CD4-positive, alpha-beta T cell treated with Interleukin-17A for 1 hour (primary cell): ENCODE measurements around the gene SCO2.
A peak's percentile ranks its signal among the peaks of the same experiment; 100 is the strongest.

Experiments
- DNase-seq: peaks from one replicate; pipeline ENCODE4 v3.0.0-alpha.2; 2020

SCO2 gene

GRCh38 chr22:50525104-50525857, at the start of gene SCO2:
TSS of gene SCO2 (minus strand) at chr22:50525598. CDS start at chr22:50524411, 1,187 bp downstream.
- peak; percentile 97 for DNase-seq

GRCh38 chr22:50574383-50574755, 49.0 kb upstream of the SCO2 start:
- DNase-seq = no peak

- DNase-seq = no peak
Observed at GRCh38 chr22:50573491-50574382, 48.3 kb upstream of the SCO2 start.

- no peak for DNase-seq
Observed at GRCh38 chr22:50572965-50573364, 47.6 kb upstream of the SCO2 start.

DNA sequence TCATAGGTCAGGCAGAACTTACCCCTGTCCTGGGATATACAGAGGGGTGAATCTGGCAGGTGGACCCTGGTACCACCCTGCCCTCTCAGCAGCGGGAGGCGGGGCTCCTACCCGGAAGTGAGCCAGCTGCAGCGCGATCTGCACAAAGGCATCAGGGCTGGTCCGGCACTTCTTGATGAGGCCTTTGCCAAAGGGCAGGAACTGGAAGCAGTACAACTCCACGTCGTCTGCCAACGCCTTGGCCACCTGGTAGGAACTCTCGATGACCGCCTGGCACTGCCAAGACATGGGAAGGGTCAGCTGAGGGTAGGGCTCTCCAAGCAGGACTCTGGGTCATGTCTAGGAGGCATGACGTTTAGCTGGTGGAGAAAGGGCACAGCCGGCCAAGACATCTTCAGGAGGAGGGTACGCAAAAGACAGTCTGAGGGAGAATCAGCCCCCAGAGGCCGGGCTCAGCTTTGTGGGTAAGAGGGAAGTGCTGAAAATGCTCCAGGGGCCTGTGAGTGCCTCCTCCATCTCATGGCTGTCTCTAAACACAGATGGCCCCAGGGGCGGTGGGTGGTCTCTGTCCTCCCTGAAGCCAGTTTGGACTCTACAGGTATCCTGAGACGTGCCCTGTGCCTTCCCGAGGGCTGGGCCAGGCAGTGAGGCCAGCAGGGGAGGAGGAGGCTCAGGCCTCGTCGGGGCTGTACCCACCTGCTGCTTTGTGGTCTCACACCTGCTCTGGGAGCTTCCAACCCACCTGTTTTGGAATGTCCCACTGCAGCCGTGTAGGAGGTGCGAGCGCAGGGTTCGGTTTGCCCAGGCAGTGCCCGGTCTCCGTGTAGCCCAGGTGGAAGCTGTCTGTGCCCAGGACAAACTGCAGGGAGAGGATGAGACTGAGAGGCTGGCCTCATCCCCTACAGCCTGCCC, 46.1 kb upstream of the SCO2 start:
- no peak for DNase-seq

DNA sequence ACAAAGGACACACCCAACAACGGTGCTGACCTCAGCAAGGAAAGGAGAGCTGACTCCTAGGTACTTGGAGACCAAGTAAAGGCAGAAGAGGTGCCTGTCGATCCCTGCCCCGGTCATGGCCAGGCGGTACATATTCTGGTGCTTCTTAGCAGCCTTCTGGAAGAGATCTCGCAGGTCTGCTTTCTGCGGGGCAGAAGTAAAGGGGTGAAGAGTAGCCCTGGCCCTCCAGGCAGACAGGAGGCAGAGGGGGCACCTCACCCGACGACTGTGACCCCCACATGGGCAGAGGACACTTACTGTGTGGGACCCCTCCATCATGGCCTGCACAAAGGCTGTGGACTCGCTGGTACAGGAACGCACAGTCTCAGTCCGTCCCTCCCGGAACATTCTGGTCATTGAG, 45.5 kb upstream of the SCO2 start:
- DNase-seq = no peak

DNA sequence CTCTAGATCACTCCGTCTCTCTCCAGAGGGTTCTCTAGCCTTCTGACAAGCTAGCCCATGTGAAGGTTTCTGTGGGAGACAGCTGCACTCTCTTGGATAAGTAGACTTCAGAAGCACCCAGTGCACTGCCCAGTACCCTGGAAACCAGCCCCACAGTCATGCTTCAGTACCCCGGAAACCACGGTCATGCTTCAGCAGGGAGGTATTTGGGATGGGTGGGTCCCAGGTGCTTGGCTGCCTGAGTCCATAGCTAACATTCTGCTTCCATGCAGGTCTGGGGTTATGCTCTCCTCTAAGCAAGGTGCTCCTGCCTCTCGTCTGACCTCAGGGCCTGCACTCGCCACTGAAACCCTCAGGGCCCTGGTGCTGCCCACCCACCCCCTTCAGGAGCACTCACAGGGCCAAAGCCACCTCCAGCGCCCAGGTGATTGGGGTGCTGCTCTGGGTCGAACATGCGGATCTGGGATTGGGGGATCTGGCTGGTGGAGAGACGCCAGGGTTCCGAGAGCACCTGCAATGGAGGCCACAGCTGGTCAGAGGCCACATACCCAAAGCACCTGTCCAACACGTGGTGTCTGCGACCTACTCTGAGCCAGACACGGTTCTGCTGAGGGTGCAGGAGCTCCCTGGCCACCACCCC, 44.6 kb upstream of the SCO2 start:
- no peak for DNase-seq

DNA sequence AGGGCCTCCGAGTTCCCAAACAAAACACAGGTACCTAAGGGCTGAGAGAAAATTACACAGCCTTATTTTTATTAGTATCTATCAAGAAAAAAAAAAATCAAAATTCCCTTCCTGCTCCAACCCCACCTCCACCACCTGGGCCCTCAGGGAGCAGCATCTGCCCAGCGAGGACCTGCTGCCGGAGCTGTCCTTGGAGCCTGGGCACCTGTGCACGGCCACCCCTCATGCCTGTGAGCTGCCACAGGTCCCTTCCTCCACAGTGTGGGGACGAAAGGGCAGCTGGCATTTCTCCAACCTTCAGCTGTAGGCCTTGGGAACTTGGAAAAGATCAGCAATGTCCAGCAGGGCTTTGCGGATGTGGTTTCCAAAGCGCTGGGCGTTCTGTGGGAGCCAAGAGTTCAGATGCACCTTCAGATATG, 43.7 kb upstream of the SCO2 start:
- no peak for DNase-seq

GRCh38 chr22:50568626-50569025, 43.2 kb upstream of the SCO2 start:
- DNase-seq = no peak

GRCh38 chr22:50567721-50568252, 42.4 kb upstream of the SCO2 start:
- no peak for DNase-seq

- DNase-seq = no peak
Observed at GRCh38 chr22:50564289-50564688, 38.9 kb upstream of the SCO2 start.

DNA sequence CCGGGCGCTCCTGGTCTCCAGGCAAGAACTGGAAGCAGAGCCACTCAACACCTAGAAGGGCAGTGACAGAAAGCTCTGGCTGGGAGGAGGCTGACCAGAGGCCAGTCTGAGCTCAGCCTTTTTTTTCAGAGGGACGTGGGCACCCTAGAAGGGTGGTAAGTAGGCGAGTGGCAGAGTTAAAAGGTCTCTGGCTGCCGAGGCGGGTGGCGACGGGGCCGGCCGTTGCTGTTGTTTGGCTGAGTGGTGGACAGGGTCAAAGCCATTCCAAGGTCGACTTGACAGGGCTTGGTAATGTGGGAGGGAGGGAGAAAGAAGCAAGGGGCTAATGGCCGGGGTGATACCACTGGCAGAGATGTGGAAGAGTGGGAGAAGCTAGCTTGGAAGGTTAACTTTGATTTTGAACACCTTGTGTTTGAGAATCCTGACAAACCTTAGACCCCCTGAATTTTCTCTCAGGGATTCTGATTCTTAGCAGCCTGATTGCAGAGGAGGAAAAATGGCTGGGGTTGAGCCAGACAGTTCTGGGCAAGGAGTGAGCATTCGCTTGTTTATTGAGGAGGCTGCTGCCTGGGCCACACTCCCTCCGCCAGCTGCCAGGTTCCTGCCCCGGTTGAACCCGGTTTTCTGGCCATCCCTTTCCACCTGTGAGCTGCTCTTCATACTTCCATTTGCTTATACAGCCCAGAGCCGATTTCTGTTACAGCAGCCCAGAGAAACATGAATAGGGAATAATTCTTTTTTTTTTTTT, 38.2 kb upstream of the SCO2 start:
- DNase-seq = no peak

DNA sequence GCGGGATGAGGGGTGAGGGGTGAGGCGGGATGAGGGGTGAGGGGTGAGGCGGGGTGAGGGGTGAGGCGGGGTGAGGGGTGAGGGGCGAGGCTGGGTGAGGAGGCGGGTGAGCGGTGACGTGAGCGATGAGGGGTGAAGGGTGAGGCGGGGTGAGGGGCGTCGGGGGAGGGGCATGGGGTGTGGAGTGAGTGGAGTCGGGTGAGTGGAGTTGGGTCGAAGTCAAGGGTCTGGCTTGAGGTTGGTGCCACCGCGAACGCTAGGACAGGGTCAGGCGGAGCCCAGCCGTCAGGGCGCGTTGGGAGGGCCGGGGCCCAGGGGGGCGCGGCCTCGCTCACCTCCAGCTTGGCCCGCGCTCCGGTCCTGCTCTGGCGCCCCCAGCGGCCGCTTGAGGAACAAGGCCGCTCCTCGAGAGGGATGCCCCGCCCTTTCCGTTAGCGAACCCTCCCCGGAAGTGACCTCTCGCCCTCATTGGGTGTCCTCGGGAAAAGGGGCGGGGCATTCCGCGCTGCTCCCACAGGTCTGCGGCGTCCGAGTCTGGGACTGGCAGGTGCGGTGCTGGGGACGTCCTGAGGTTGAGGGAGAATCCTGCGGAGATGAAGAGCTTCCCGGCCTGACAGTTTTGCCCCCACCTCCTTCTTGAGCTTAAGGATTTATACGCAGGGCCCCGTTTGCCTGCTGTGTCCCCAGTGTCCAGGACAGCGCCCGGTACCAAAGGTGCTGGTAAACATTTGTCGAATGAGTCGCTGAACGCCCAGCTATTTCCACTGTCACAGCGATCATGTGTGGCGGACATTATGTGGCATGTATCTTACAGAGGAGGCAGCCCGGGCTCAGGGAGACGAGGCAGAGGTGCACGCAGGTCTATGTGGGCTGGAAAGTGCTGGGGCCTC, 37.4 kb upstream of the SCO2 start, which contains the start of gene SYCE3:
Gene SYCE3 (minus strand): TSS at position 397 of the 890 bp plus-strand sequence. CDS start 6,514 bp downstream, outside the sequence.
- DNase-seq = peak; percentile 97

DNA sequence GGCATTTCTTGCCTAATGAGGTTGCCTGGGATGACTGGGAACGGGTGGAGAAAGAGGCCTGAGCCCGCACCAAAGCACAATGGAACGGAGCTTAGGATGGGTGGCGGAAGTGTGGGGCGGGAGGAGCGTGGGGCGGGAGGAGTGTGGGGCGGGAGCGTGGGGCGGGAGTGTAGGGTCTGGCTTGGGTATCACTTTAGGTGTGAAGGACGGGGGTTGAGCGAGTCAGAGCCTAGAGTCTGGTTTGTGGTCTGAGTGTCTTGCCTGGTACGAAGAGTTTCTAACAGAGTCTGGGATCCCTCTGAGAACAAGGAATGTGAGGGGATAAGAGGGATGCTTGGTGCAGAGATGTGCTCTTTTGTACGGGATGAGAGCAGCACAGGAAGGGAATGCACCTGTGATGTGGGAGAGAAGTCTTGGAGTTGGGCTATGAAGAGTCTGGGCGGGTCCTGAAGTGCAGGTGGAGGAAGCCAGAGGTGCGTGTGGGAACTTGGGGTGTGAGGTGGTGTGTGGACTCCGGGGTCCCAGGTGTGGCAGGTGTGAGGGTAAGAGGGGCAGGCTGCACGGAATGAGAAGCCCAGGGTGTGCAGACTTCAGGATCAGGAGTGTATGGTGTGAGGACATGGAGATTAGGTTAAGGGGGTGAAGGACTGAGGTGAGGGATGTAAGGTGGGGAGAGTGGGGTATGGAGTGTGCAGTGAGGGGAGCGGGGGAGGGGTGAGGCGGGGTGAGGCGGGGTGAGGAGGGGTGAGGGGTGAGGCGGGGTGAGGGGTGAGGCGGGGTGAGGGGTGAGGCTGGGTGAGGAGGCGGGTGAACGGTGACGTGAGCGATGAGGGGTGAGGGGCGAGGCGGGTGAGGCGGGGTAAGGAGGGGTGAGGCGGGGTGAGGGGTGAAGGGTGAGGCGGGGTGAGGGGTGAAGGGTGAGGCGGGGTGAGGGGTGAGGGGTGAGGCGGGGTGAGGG, 36.3 kb upstream of the SCO2 start:
- DNase-seq = peak; percentile 41

- no peak for DNase-seq
Observed at GRCh38 chr22:50560034-50560433, 34.6 kb upstream of the SCO2 start.

DNA sequence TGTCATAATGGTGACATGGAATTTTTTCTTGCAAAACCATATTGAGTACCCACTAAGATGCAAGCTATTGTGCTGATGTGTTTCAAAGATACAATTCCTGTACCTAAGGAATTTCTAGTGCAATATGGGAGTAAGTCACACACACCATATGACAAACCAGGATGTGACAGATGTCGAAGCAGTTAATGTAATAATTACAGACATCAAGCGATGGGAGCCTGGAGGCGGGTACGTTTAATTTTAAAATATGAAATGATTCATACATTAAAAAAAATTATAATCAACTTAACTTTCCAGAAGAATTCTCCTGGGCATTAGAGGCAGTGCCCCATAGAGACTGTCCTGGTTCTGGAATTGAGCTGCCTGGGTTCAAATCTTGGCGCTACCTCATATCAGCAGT, 31.3 kb upstream of the SCO2 start:
- no peak for DNase-seq

- no peak for DNase-seq
Observed at GRCh38 chr22:50553310-50553709, 27.9 kb upstream of the SCO2 start.

DNA sequence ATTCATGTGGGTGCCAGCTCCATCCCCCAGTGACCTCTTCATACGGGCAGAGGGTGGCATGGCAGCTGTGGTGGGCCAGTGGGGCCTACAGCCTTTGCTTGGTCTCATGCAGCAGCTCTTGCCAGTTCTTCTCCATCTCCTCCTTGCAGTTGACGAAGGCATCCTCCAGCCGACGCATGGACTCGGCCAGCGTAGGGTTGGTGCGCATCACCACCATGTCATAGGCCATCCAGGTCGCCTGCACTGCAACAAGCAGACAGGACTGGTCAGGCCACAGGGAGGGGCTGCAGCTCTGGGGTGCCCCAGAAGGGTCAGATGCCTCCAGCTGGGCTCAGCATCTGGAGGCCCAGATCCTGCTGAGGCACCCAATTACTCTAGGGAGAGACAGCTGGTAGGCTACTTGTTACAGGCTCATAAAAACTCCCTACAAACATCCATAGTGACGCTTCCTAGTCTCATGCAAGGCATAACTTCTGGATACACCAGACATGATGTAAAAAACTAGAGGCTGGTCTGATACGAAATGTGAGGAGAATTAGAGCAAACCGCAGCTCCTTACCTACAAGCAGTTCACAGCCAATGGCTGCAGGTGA, 25.9 kb upstream of the SCO2 start:
- DNase-seq = no peak

DNA sequence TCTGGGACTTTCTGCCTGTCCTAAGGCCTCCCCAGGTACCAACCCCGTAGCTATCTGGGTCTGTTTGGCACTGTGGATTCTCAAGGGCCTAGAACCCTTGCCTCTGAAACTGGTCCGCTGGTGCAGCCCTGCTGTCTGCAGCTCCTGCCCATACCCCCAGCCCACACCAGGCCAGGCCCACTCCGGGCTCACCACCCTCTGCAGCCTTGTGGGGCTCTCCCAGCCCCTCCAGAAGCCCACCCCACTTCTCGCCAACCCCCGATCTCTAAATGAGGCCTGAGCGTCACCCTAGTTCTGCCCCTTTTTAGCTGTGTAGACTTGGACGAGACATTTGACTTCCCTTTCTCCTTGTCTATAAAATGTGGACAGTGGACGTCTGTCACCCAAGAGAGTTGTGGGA, 25.0 kb upstream of the SCO2 start:
- no peak for DNase-seq
